CD14-positive monocyte (primary cell): Measurements from ENCODE around the gene SEMA3F. TPM values are rescaled to one million over a fixed set of nuclear protein-coding genes. Genes with fewer than 3 reads are reported as not detected.
A peak's percentile ranks its signal among the peaks of the same experiment; 100 is the strongest.

Experiments used
- DNase-seq, 3 donors: peaks; one replicate each; pipeline ENCODE4 v3.0.0-alpha.2; 2011 to 2022
- H2AFZ ChIP-seq: 2 replicates; pipeline ENCODE4 v1.6.0; 2012; ENCODE audit warnings: mild to moderate bottlenecking, low read depth, low read length, inconsistent platforms; ENCODE audit not compliant: insufficient read depth, poor library complexity, severe bottlenecking
- H3K27ac ChIP-seq, 2 donors: 1 replicate in 1 of 2; 2 replicates in 1 of 2; pipeline ENCODE4 v1.5.1; 2012 to 2013; ENCODE audit warnings: low read length in 2 of 2, control low read depth in 1 of 2, inconsistent platforms in 1 of 2, low read depth in 1 of 2, mild to moderate bottlenecking in 1 of 2
- H3K27me3 ChIP-seq, 2 donors: one replicate each; pipeline versions ENCODE4 v1.6.0 to v1.6.1; 2011 to 2013; ENCODE audit warnings: low read length in 2 of 2; ENCODE audit not compliant: control insufficient read depth in 2 of 2, insufficient read depth in 2 of 2
- H3K36me3 ChIP-seq, 2 donors: replicated peaks in 1 of 2; 1 replicate in 1 of 2; 2 replicates in 1 of 2; pipeline versions ENCODE4 v1.5.1 to v1.6.1; 2012 to 2013; ENCODE audit warnings: low read length in 2 of 2, control low read depth in 1 of 2, inconsistent platforms in 1 of 2, mild to moderate bottlenecking in 1 of 2; ENCODE audit not compliant: insufficient read depth in 2 of 2, control insufficient read depth in 1 of 2
- H3K4me1 ChIP-seq, 2 donors: 1 replicate in 1 of 2; 2 replicates in 1 of 2; pipeline versions ENCODE4 v1.5.1 to v1.6.1; 2012 to 2013; ENCODE audit warnings: low read length in 2 of 2, control low read depth in 1 of 2, inconsistent platforms in 1 of 2, mild to moderate bottlenecking in 1 of 2, moderate library complexity in 1 of 2; ENCODE audit not compliant: insufficient read depth in 2 of 2, control insufficient read depth in 1 of 2
- H3K4me2 ChIP-seq: replicated peaks from 2 replicates; pipeline ENCODE3; 2012; ENCODE audit warnings: low read length, moderate library complexity, mild to moderate bottlenecking; ENCODE audit not compliant: poor library complexity, severe bottlenecking; ENCODE audit errors: extremely low read depth
- H3K4me3 ChIP-seq, 3 experiments: fragments of 200-600 bp in 1 of 3; sonication (generic) in 1 of 3; replicated peaks in 1 of 3; 1 replicate in 2 of 3; 2 replicates in 1 of 3; pipeline ENCODE4 v1.5.1; 2011 to 2013; ENCODE audit warnings: low read length in 3 of 3, mild to moderate bottlenecking in 3 of 3, control low read depth in 2 of 3, low read depth in 2 of 3, inconsistent platforms in 1 of 3, moderate library complexity in 1 of 3
- H3K79me2 ChIP-seq: 2 replicates; pipeline ENCODE4 v1.6.0; 2012; ENCODE audit warnings: mild to moderate bottlenecking, control low read depth, inconsistent platforms, low read length, moderate library complexity; ENCODE audit not compliant: insufficient read depth
- H3K9ac ChIP-seq: 2 replicates; pipeline ENCODE4 v1.6.0; 2017; ENCODE audit warnings: low read length, mild to moderate bottlenecking; ENCODE audit not compliant: insufficient read depth, poor library complexity, severe bottlenecking
- H3K9me3 ChIP-seq, 2 donors: replicated peaks in 1 of 2; 1 replicate in 1 of 2; 2 replicates in 1 of 2; pipeline versions ENCODE4 v1.5.1 to v1.6.1; 2012 to 2013; ENCODE audit warnings: low read length in 2 of 2, control low read depth in 1 of 2; ENCODE audit not compliant: control insufficient read depth in 1 of 2, insufficient read depth in 1 of 2
- H4K20me1 ChIP-seq: 2 replicates; pipeline ENCODE4 v1.6.0; 2012; ENCODE audit warnings: mild to moderate bottlenecking, low read length, control low read depth, moderate library complexity; ENCODE audit not compliant: insufficient read depth
- H3K27ac Mint-ChIP-seq, 7 donors: one replicate each; pipeline ENCODE4 v1.8.0; 2020; ENCODE audit warnings: mild to moderate bottlenecking in 7 of 7, mixed read lengths in 7 of 7, moderate library complexity in 6 of 7, inconsistent platforms in 2 of 7
- H3K27me3 Mint-ChIP-seq, 3 donors: one replicate each; pipeline ENCODE4 v1.8.0; 2021 to 2022; ENCODE audit warnings: low read depth in 3 of 3, mild to moderate bottlenecking in 3 of 3, mixed read lengths in 3 of 3, moderate library complexity in 3 of 3, inconsistent platforms in 1 of 3
- H3K36me3 Mint-ChIP-seq, 2 donors: one replicate each; pipeline ENCODE4 v1.8.0; 2020; ENCODE audit warnings: mixed read lengths in 2 of 2, inconsistent platforms in 1 of 2, mild to moderate bottlenecking in 1 of 2
- H3K4me1 Mint-ChIP-seq: one replicate; pipeline ENCODE4 v1.8.0; 2020; ENCODE audit warnings: mild to moderate bottlenecking, mixed read lengths
- H3K4me3 Mint-ChIP-seq, 2 donors: one replicate each; pipeline ENCODE4 v1.8.0; 2020; ENCODE audit warnings: mild to moderate bottlenecking in 2 of 2, mixed read lengths in 2 of 2, moderate library complexity in 1 of 2
- H3K9me3 Mint-ChIP-seq, 7 donors: one replicate each; pipeline ENCODE4 v1.8.0; 2020 to 2022; ENCODE audit warnings: mixed read lengths in 7 of 7, mild to moderate bottlenecking in 6 of 7, moderate library complexity in 6 of 7, inconsistent platforms in 2 of 7
- CTCF ChIP-seq: fragments of 200-600 bp; IDR thresholded peaks from one replicate; pipeline ENCODE4 v1.8.0; 2022; ENCODE audit warnings: antibody characterized with exemption, mild to moderate bottlenecking
- WGBS: methylation state at CpG from one replicate; pipeline ENCODE4 v1.1.5; 2013; ENCODE audit warnings: missing lambda C conversion rate; ENCODE audit not compliant: insufficient coverage; 5-methylcytosine and 5-hydroxymethylcytosine counted together
- intact Hi-C, 2 donors: fragments of 100-400 bp; cut with micrococcal nuclease; formaldehyde crosslinking; loops; one replicate each; pipeline versions ENCODE4 v1.15.0 to v1.15.1; 2023
- polyA plus RNA-seq, 3 donors: library from polyadenylated mRNA; depleted of rRNA in 1 of 3; unstranded in 2 of 3; stranded (reverse) in 1 of 3; fragments of 300-500 nt in 2 of 3; fragments of >200 nt in 1 of 3; fragmentation: Illumina TruSeq in 2 of 3; gene quantifications; 1 replicate in 2 of 3; 2 replicates in 1 of 3; pipeline ENCODE4 v1.2.3, GENCODE V29; 2012 to 2021

SEMA3F gene
- polyA plus RNA-seq, 3 donors, result 0.01 TPM; not detected in 2

- WGBS, result 95% methylated on average over 12 of the region's 19 CpGs
- Histone ChIP-seq H3K27ac (no peak overlapping the region), H3K9me3 (no peaks in the 10 kb centered on the region), H4K20me1 (no peaks in the 10 kb centered on the region), H3K36me3 (no peaks in the 10 kb centered on the region), H2AFZ (no peak overlapping the region), H3K27me3 (peaks cover 0 to 2% of the 10 kb centered on the region in 2 donors), H3K4me1 (peaks cover 18 to 24% of the 10 kb centered on the region in 2 donors), H3K4me2 (no peak overlapping the region), H3K79me2 (no peaks in the 10 kb centered on the region), H3K4me3 (no peak overlapping the region), H3K9ac (no peak overlapping the region)
- Mint-ChIP-seq H3K27ac (no peak overlapping the region), H3K27me3 (peaks cover 4 to 11% (median 4%) of the 10 kb centered on the region in 3 donors), H3K9me3 (peaks cover 0 to 2% (median 0%) of the 10 kb centered on the region in 7 donors), H3K4me3 (no peak overlapping the region), H3K4me1 (peaks cover 16% of the 10 kb centered on the region), H3K36me3 (no peaks in the 10 kb centered on the region)
- no peak for TF ChIP-seq CTCF
- intact Hi-C loops, result loop anchor here in 1 of 2 donors (2.0 kb wide), 1 partner anchor 67 kb away; no protein-coding TSS in a partner anchor
- DNase-seq, result no peak
Observed at GRCh38 chr3:50187750-50188149, 32.6 kb downstream of the SEMA3F start.

- peaks cover 20 to 32% of the 10 kb centered on the region in 2 donors for H3K4me1 ChIP-seq
- peaks cover 21% of the 10 kb centered on the region for H3K4me1 Mint-ChIP-seq
- no peak overlapping the region for H3K4me3 ChIP-seq
- WGBS, result 50% methylated on average over 2 of the region's 5 CpGs
- H3K79me2 ChIP-seq, result no peaks in the 10 kb centered on the region
- no peak overlapping the region for H3K4me2 ChIP-seq
- H3K36me3 ChIP-seq, result no peaks in the 10 kb centered on the region
- H3K27me3 ChIP-seq, result peaks cover 15 to 17% of the 10 kb centered on the region in 2 donors
- H3K9me3 ChIP-seq, result peaks cover 0 to 8% of the 10 kb centered on the region in 2 donors
- H3K9ac ChIP-seq, result no peak overlapping the region
- intact Hi-C loops, result loop anchor here in 1 of 2 donors (2.0 kb wide), 1 partner anchor 68 kb away; no protein-coding TSS in a partner anchor
- H4K20me1 ChIP-seq, result no peaks in the 10 kb centered on the region
- peaks cover 0 to 5% (median 2%) of the 10 kb centered on the region in 7 donors for H3K9me3 Mint-ChIP-seq
- no peak overlapping the region for H2AFZ ChIP-seq
- no peak overlapping the region for H3K27ac ChIP-seq
- peaks cover 17 to 21% (median 17%) of the 10 kb centered on the region in 3 donors for H3K27me3 Mint-ChIP-seq
- H3K4me3 Mint-ChIP-seq, result no peak overlapping the region
- H3K27ac Mint-ChIP-seq, result peak overlapping the region in 1 of 7 donors; percentile 25
- TF ChIP-seq CTCF, result no peak
- no peaks in the 10 kb centered on the region for H3K36me3 Mint-ChIP-seq
- peak; percentile 4 to 23 (median 11) for DNase-seq
Observed at GRCh38 chr3:50189274-50189673, 34.1 kb downstream of the SEMA3F start.
